Activated CD4-positive, alpha-beta T cell treated with anti-CD3 and anti-CD28 coated beads, Interleukin-2, amount 50 U/mL, for 48 hours (primary cell): ENCODE data around the gene HSD3B2.

ENCODE experiments used
- DNase-seq, 2 experiments: peaks; one replicate each; pipeline ENCODE4 v3.0.0-alpha.2; 2020

Gene HSD3B2

GRCh38 chr1:119466445-119466844 lies 51.5 kb downstream of the HSD3B2 start:
- DNase-seq = no peak

GRCh38 chr1:119467219-119467618 lies 52.3 kb downstream of the HSD3B2 start:
- no peak for DNase-seq

- no peak for DNase-seq
Observed at GRCh38 chr1:119467857-119468668, 53.1 kb downstream of the HSD3B2 start.

DNA sequence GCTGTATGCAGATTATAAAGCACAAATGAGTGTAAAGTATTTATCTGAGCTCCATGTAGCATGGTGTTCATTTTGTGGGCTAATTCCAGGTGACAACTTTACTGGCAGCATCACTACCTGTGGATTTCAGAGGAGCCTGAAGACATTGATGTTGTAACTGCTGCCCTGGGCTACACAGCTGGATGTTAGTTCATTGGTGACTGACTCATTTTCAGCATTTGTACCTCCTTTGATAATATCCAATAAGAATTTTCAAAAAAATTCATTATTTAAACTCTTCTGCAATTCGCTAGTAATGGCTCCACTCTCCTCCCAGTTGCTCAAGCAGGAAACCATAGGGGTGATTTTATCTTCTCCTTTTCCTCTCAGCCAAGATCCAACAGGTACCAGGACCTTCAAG lies 54.8 kb downstream of the HSD3B2 start:
- no peak for DNase-seq

- DNase-seq = no peak
Observed at GRCh38 chr1:119470377-119470776, 55.4 kb downstream of the HSD3B2 start.

GRCh38 chr1:119470958-119471357 lies 56.0 kb downstream of the HSD3B2 start:
- no peak for DNase-seq

GRCh38 chr1:119471566-119471965 lies 56.6 kb downstream of the HSD3B2 start:
- no peak for DNase-seq

GRCh38 chr1:119472080-119472818 lies 57.3 kb downstream of the HSD3B2 start:
- DNase-seq = no peak
